Fibroblast of upper back skin (primary cell): ENCODE measurements around the gene SAMD8.

Source experiments
- DNase-seq: peaks from one replicate; pipeline ENCODE4 v3.0.0-alpha.2; 2013

SAMD8 gene

DNA sequence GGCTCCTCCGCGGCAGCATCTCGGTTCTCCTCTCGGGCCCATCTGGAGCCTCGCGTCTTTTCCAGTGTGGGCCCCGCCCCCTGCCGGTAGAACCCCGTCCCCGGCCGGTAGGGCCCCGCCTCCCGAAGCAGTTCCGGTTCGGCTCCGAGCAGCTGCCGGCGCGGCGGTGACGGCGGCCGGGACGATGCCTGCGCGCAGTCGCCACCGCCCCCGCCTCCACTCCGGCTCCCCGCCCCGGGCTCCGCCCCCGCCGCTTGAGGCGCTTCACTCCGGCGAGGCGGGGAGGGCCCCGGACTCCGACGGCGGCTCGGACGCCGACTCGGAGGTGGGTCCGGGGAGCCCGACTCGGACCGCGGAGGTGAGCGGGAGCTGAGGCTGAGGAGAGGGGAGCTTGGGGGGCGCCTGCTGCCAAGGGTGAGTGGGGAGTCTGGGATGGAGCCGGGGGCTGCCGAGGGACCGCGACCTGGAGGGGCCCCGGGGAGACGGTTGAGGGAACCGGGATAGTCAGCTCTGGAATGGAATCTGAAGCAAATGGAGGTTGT is at the start of gene SAMD8:
TSS of gene SAMD8 (plus strand) at position 292 of the 542 bp plus-strand sequence. CDS start 38,873 bp downstream, outside the sequence.
- peak; percentile 97 for DNase-seq

DNA sequence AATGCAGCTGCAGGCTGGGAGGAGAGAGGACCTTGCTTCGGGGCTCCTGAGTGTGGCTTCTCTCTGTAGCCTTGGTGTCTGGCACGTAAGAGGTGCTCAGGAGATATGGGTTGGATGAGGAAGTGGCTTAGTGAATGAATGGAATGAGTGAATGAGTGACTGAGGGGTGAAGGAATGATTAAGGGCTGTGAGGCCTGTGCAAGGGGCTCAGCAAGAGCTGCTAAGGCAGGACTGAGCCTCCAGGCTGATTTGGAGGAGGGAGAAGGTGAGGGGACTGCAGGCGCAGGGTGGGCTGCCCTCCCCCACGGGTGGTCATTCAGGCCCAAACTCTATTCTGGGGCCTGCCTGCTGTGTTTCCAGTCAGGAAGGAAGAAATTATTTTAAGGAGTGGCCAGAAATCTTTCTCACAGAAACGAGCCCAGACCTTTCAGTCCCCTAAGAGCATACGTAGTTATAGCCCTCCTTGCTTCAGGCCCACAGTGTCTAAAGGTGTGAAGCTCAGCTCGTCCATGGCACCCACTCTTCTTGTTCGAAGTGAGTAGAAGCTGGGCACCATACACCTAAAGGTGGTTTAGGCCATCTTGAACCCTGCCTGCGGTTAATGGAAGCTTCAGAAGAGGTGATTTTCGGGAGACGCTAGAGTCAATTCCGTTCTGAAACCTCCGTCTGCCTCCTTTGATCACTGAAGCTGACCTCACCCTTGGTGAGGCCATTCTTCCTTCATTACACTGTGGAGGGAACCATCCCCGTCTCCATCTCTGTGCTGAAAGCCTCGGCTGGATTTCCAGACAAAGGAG is 49.5 kb upstream of the SAMD8 start:
- DNase-seq, result no peak

GRCh38 chr10:75062506-75063299 is 48.8 kb upstream of the SAMD8 start:
- DNase-seq, result peak; percentile 98

DNA sequence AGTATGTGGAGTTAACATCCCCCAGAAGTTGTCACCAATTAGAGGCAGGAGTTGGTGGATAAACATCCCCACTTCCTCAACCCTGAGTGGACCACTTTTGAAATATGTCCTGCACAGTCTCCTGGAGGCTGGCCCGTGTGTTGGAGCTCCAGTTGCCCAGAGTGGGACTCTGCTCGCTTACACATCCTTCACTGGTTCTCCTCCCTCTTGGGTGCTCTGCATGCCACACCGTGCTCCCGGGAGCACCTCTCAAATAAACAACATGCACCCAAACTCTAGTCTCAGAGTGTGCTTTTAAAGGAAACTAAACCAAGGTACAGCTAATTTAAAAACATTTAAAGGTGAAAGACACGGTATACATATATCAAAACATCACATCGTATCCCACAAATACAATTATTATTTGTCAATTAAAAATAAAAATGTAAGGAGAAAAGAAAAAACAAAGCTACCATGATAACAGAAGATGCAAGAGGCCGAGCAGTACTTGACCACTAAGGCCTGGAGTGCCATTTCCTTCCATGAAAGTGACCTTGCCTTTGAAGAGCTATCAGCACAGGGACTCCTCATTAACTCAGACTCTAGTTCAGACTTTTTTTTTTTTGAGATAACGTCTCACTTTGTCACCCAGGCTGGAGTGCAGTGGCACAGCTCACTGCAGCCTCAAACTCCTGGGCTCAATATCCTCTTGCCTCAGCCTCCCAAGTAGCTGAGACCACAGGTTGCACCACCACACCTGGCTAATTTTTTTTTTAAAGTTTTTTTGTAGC is 47.8 kb upstream of the SAMD8 start:
- DNase-seq, result no peak

- DNase-seq, result no peak
These were observed 46.4 kb upstream of the SAMD8 start for GRCh38 chr10:75065076-75065475.

DNA sequence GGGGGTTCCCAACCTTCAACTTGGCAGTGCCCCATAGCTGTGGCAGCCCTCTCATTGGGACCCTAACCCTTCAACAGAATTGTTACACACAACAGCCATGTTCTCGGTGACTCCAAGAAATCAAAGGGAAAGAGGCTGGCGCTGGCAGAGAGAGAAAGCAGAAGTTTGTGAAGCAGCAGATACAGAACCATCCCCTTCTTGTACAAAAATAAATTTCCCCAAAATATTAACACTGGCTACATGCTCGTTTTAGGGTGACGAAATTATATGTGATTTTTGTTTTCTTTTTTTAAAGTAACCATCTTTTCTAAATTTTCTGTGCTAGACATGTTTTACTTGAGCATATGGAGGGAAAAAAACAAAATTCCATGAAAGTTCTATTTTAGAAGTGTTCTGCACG is 45.2 kb upstream of the SAMD8 start:
- DNase-seq, result no peak

DNA sequence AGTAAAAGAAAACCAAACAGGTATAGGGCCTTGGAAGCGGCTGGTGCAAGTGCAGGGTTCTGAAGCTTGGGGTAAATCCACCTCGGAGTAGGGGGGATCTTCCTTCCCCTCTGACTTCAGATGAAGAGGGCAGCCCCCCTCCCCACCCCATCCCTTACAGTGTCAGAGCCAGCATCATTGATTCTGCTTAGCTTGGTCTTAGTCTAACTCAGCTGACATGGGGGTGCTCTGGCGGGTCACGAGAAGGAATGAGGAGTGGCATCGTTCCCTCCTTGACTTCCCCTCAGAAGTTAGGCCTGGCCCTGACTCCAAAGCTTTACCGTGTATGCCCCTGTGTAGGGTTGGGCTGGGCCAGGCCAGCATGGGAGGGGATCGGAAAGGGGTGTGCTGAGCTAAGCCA is 44.2 kb upstream of the SAMD8 start:
- no peak for DNase-seq

- DNase-seq, result no peak
These were observed 42.9 kb upstream of the SAMD8 start for GRCh38 chr10:75068523-75068922.

DNA sequence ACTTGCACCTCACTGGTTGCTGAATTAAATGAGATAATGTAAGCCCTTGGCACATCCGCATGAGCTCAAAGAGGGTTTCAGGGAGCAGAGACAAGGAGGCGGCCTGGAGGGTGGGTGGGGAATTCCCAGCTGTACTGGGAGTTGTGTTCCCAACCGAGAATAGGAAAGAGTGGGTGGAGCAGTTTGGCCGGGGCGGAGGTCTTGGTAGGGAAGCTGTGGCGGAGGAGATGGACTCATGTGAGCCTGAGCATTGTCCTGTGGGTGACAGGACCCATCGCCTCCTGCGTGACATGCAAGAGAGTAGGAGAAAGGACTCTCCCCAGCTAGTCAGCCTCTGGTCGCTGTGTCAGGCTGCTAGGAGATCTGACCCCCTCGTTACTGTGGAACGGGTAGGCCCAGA is 41.0 kb upstream of the SAMD8 start:
- no peak for DNase-seq

DNA sequence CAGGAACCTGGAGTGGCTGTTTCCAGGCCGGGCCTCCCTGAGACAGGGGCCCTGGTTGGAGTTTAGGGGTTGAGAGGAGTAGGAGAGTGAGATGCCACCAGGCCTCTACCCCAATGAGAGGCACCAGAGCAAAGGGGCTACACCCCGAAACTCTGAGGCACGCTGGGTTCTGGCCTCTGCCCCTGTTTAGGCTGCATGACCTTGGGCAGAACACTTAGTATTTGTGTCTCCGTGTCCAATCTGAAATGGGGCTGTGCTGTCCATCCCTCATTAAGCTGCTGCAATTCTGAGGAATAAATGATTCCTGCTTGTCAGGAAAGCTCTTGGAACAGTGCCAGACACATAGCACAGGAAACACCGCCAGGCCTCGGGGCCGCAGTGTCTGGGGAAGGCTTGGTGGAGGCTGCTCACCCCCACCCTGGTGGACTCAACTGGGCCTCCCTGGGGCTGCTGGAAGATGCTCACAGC is 40.5 kb upstream of the SAMD8 start:
- peak; percentile 45 for DNase-seq

GRCh38 chr10:75071756-75072155 is 39.7 kb upstream of the SAMD8 start:
- no peak for DNase-seq

- no peak for DNase-seq
These were observed 38.7 kb upstream of the SAMD8 start for GRCh38 chr10:75072727-75073126.

DNA sequence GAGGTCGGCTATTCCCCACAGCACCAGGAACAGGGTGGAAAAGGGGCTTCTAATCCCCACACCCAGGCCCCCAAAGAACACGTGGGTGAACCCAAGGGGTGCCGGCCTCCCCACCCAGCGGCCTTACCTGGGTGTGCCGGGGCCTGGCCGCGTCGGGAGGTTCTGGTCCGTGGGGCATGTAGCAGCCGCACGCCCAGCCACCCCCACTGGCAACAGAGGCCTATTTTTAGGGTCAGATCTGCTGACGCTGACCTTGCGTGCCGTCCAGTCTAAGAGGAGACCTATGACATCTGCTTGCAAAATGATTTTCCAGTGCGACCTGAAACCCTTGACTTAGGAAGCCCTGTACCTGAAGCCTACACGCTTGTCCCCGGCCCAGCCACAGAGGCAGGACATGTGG is 38.0 kb upstream of the SAMD8 start:
- no peak for DNase-seq

DNA sequence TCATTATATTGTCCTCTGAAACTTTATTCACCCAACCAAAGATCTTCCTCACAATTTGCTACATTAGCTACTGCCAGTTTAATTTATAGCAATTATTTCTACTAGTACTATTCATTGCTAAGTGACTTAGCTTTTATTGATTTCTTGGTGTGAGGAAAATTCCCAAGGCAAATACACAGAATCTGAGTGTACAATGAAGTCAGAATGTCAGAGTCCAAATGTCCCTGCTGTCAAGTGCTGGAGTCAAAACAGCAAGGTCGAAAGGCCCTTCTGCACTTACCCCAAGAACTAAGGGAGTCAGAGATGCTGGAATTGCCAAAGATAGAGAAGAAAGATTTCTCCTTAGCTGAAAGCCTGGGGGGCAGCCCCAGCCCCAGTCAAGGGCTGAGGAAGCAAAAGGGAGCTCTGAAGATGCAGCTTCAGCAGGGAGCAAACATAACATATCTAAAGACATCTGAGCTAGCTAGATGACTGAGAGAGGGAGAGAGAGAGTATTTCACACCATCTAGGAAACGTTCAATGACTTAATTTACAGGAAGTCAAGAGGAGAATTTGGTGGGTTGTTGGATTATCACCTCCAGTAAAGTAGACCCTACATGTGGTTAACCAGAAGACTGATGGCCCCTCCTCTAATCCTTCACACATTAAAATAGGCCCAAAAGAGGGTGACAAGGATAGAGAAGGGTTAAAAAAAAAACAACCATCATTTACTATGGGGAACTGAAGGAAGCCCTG is 36.6 kb upstream of the SAMD8 start:
- DNase-seq, result no peak

DNA sequence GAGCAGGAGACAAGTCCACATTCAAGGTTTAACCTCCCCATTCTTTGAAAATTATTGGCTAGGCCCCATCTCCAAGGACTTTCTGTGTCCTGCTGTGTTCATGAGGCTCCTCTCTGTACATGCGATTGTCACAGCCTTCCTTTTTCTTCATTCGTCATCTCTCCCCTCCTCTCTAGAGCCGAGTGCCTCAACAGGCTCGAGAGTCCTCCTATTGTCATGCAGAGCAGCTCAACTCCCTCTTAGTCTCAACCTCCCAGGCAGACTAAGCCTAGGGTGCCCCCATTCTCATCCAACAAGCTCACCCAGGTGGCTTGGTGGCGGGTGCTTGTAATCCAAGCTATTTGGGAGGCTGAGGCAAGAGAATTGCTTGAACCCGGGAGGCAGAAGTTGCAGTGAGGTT is 35.1 kb upstream of the SAMD8 start:
- no peak for DNase-seq

DNA sequence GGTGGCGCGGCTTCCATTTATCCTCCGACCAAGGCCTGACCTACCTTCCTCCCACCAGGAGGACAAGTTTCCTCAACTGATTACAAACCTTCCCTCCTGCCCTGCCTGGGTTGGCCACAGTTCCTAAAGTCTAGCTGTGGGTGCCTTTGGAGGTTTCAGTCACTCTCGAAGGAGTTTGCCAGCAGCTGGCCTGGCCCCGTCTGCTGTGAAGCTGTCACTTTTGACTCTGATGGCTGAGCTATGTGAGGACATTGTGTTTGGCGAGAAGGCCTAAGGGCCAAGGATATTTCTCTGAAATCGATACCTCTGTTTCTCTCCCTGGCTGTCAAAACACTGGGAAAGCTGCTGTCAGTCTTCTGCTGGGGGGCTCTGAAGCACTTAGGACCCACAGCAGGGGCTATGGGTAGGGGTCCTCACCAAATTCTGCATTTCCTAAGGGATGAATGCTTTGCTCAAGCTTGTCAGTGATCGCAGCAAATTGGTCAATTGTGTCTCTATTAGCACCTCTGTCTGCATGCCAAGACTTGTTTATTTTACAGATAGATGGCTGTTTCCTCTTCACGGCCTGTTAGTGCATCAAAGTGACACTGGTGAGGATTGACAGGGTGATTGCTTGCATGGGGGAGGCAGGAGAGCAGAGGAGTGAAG is 31.9 kb upstream of the SAMD8 start:
- no peak for DNase-seq

DNA sequence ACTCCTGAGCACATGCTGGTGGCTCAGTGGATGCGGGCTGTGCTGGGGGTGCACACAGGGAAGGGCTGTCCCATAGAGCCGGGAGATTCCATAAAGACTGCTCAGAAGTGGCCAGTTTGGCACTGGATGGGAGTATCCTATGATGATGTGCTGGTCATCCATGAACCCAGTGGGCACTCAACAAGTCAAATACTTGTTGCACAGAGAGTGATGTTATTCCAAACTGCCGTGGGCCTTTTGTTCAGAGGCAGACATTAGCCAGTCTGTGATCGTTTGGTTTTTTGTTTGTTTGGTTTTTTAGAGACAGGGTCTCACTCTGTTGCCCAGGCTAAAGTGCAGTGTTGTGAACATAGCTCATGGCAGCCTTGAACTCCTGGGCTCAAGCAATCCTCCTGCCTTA is 30.9 kb upstream of the SAMD8 start:
- DNase-seq, result no peak

DNA sequence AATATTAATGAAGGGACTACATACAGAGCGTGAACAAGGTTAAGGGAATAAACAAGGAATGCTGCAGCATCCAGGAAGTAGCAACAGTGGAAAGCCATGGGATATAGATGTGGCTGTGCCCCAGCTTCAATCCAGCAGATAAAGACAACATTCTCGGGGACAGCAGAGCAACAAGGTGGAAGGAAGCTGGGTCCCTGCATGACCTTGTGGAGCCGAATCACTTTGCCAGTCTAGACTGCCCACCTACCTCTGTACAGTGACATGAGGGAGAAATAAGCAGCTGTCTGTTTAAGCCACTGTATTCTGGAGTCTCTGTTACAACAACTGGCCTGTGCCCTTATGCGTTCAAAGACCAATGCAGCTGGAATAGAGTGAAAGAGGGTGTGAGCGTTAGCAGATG is 30.1 kb upstream of the SAMD8 start:
- DNase-seq, result no peak

DNA sequence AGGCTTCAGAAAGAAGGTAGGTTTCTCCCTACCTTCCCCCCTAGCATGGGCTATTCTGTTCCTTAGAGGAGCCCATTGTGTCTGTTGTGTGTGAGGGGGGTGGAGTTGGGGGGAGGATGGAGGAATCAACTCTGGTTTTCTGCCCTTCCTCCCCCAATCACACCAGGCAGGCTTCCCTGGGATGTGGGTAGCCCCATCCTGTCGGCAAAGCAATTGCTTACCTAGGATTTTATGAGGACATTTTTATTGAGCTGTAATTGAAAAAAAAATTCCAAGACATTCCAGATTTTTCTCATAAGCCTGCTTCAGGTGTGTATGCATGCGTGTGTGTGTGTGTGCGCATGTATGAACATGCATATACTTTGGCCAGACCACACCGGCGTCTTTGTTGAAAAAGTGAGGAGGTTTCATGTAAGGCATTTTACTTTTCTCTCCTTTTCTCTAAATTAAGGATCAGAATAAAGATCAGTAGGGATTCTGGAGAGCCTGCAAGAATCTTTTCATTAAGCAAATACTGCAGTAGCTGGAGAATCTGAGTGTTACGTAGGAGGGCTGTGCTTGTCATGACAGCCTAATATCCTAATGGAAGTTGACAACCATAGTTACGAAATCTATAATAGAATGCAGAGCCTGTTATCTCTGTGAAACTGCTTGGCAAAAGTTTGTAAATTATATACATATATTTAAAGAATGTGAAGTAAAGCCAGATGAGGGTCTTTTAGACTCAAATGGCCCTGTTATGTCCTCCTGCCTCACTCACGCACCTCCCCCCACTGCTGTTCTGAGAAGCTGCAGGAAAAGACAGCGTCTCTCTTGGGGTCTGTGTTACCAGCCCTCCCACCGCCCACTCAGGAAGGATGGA is 27.3 kb upstream of the SAMD8 start:
- DNase-seq, result peak; percentile 67

- DNase-seq, result no peak
These were observed 26.5 kb upstream of the SAMD8 start for GRCh38 chr10:75084834-75085384.
